HEK293 (cell line): ENCODE measurements around the gene RASA3.
A peak's percentile ranks its signal among the peaks of the same experiment; 100 is the strongest.

ENCODE experiments used
- CTCF ChIA-PET: fragments of 350-600 bp; formaldehyde crosslinking; extraction: SDS; loops from one replicate; lab custom pipeline; 2021; ENCODE audit warnings: antibody characterized with exemption; lab: Yijun Ruan, JAX
- POLR2A ChIA-PET: fragments of 300-600 bp; formaldehyde crosslinking; extraction: SDS; loops from one replicate; lab custom pipeline; 2020; ENCODE audit warnings: antibody characterized with exemption, inconsistent platforms; lab: Yijun Ruan, JAX
- H3K27ac ChIP-seq: fragments of 200-500 bp; sonication (Bioruptor generic); 2 replicates; pipeline ENCODE4 v1.5.1; 2014; ENCODE audit warnings: low read depth, low read length, control low read depth, inconsistent platforms; ENCODE audit errors: extremely low read depth
- H3K36me3 ChIP-seq, 2 experiments: fragments of 200-500 bp in 1 of 2; sonication (Bioruptor generic) in 1 of 2; 1 replicate in 1 of 2; 2 replicates in 1 of 2; pipeline ENCODE4 v1.5.1; 2014 to 2017; ENCODE audit warnings: inconsistent platforms in 2 of 2, low read length in 2 of 2; ENCODE audit not compliant: control insufficient read depth in 2 of 2, insufficient read depth in 1 of 2
- H3K4me1 ChIP-seq: fragments of 200-500 bp; sonication (Bioruptor generic); 2 replicates; pipeline ENCODE4 v1.5.1; 2014; ENCODE audit warnings: mild to moderate bottlenecking, low read length, inconsistent platforms; ENCODE audit not compliant: control insufficient read depth, insufficient read depth
- H3K4me3 ChIP-seq: 2 replicates; pipeline ENCODE4 v1.5.1; 2011; ENCODE audit warnings: low read depth, mild to moderate bottlenecking, control low read depth, low read length, moderate library complexity
- H3K9me3 ChIP-seq: fragments of 200-500 bp; sonication (Bioruptor generic); 2 replicates; pipeline ENCODE4 v1.5.1; 2014; ENCODE audit warnings: low read depth, low read length, inconsistent platforms; ENCODE audit not compliant: control insufficient read depth, insufficient read depth
- BCL11B ChIP-seq: fragments of 450-650 bp; formaldehyde crosslinking; IDR thresholded peaks from 2 replicates; pipeline ENCODE4 v1.5.1; 2016; ENCODE audit warnings: low read depth, missing biosample characterization, missing genetic modification characterization
- GLIS2 ChIP-seq: fragments of 450-650 bp; formaldehyde crosslinking; IDR thresholded peaks from 2 replicates; pipeline ENCODE4 v1.5.1; 2016; ENCODE audit warnings: missing biosample characterization, missing genetic modification characterization
- HOXD13 ChIP-seq: sonication (generic); formaldehyde crosslinking; IDR thresholded peaks from 2 replicates; pipeline ENCODE4 v1.8.0; 2022; ENCODE audit warnings: missing genetic modification reagents, borderline replicate concordance
- SP7 ChIP-seq: fragments of 450-650 bp; formaldehyde crosslinking; IDR thresholded peaks from 2 replicates; pipeline ENCODE4 v1.5.1; 2016; ENCODE audit warnings: missing biosample characterization, missing genetic modification characterization
- ZBTB26 ChIP-seq: fragments of 450-650 bp; formaldehyde crosslinking; optimal IDR thresholded peaks from 2 replicates; pipeline ENCODE3; 2016; ENCODE audit warnings: missing biosample characterization, mild to moderate bottlenecking, missing genetic modification characterization
- ZFP37 ChIP-seq: fragments of 450-650 bp; formaldehyde crosslinking; IDR thresholded peaks from 2 replicates; pipeline ENCODE4 v1.5.1; 2016; ENCODE audit warnings: missing biosample characterization, missing genetic modification characterization
- ZFP69B ChIP-seq: fragments of 450-650 bp; formaldehyde crosslinking; IDR thresholded peaks from 2 replicates; pipeline ENCODE4 v1.5.1; 2016; ENCODE audit warnings: missing biosample characterization, missing genetic modification characterization
- ZIC2 ChIP-seq: fragments of 450-650 bp; formaldehyde crosslinking; IDR thresholded peaks from 2 replicates; pipeline ENCODE4 v1.5.1; 2016; ENCODE audit warnings: missing biosample characterization, missing genetic modification characterization
- ZNF140 ChIP-seq: fragments of 450-650 bp; formaldehyde crosslinking; IDR thresholded peaks from 2 replicates; pipeline ENCODE4 v1.5.1; 2016; ENCODE audit warnings: missing biosample characterization, missing genetic modification characterization
- ZNF155 ChIP-seq: fragments of 450-650 bp; formaldehyde crosslinking; IDR thresholded peaks from 2 replicates; pipeline ENCODE4 v1.5.1; 2016; ENCODE audit warnings: missing biosample characterization, missing genetic modification characterization
- ZNF221 ChIP-seq: fragments of 450-650 bp; formaldehyde crosslinking; IDR thresholded peaks from 2 replicates; pipeline ENCODE4 v1.5.1; 2017; ENCODE audit warnings: missing biosample characterization, missing genetic modification characterization, borderline replicate concordance
- ZNF239 ChIP-seq: fragments of 450-650 bp; formaldehyde crosslinking; IDR thresholded peaks from 2 replicates; pipeline ENCODE4 v1.5.1; 2016; ENCODE audit warnings: missing biosample characterization, missing genetic modification characterization
- ZNF585B ChIP-seq: fragments of 450-650 bp; formaldehyde crosslinking; IDR thresholded peaks from 2 replicates; pipeline ENCODE4 v1.5.1; 2016; ENCODE audit warnings: missing biosample characterization, missing genetic modification characterization
- ZNF777 ChIP-seq: fragments of 450-650 bp; formaldehyde crosslinking; IDR thresholded peaks from 2 replicates; pipeline ENCODE4 v1.5.1; 2017; ENCODE audit warnings: missing biosample characterization, missing genetic modification characterization, borderline replicate concordance
- ZSCAN18 ChIP-seq: fragments of 450-650 bp; formaldehyde crosslinking; IDR thresholded peaks from 2 replicates; pipeline ENCODE4 v1.5.1; 2016; ENCODE audit warnings: missing biosample characterization, missing genetic modification characterization
- TF ChIP-seq, protein P1 (sequence below): fragments of 450-650 bp; formaldehyde crosslinking; IDR thresholded peaks from 2 replicates; pipeline ENCODE4 v1.5.1; 2016; ENCODE audit warnings: missing biosample characterization, missing genetic modification characterization
- TF ChIP-seq, protein P2 (sequence below): fragments of 450-650 bp; formaldehyde crosslinking; IDR thresholded peaks from 2 replicates; pipeline ENCODE4 v1.5.1; 2016; ENCODE audit warnings: missing biosample characterization, missing genetic modification characterization
- TF ChIP-seq, protein P3 (sequence below): fragments of 450-650 bp; formaldehyde crosslinking; IDR thresholded peaks from 2 replicates; pipeline ENCODE4 v1.5.1; 2016; ENCODE audit warnings: missing biosample characterization, missing genetic modification characterization, low read depth

RASA3 gene

DNA sequence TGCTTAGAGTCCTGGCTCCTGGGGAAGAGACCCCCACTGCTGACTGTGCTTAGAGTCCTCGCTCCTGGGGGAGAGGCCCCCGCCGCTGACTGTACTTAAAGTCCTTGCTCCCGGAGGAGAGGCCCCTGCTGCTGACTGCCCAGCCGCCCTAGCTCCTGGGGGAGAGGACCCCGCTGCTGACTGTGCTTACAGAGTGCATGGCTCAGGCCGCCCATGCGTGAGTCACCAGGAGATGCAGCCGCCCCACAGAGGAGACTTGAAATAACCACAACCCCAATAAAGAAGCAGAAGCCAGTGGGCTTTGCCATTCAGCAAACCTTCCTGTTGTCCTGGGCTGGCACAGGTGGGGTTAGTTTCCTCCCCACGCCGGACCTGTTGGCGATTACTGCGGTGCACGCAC lies 79.4 kb downstream of the RASA3 start:
- H3K36me3 ChIP-seq: peaks cover 0 to 3% of the 10 kb centered on the region in 2 experiments; a peak in 1 of 3 replicates
- no peak overlapping the region for H3K27ac ChIP-seq
- no peaks in the 10 kb centered on the region for H3K4me1 ChIP-seq
- ChIA-PET CTCF (no interaction called here), POLR2A (interaction anchor here (0.5 kb wide), 1 partner anchor 41 kb away, joined by 3 read pairs; no protein-coding TSS in a partner anchor)
- TF ChIP-seq ZNF221 (tag by site-specific recombination) (no peak), ZIC2 (tag by site-specific recombination) (peak; percentile 70)
- no peak overlapping the region for H3K4me3 ChIP-seq
- no peaks in the 10 kb centered on the region for H3K9me3 ChIP-seq

DNA sequence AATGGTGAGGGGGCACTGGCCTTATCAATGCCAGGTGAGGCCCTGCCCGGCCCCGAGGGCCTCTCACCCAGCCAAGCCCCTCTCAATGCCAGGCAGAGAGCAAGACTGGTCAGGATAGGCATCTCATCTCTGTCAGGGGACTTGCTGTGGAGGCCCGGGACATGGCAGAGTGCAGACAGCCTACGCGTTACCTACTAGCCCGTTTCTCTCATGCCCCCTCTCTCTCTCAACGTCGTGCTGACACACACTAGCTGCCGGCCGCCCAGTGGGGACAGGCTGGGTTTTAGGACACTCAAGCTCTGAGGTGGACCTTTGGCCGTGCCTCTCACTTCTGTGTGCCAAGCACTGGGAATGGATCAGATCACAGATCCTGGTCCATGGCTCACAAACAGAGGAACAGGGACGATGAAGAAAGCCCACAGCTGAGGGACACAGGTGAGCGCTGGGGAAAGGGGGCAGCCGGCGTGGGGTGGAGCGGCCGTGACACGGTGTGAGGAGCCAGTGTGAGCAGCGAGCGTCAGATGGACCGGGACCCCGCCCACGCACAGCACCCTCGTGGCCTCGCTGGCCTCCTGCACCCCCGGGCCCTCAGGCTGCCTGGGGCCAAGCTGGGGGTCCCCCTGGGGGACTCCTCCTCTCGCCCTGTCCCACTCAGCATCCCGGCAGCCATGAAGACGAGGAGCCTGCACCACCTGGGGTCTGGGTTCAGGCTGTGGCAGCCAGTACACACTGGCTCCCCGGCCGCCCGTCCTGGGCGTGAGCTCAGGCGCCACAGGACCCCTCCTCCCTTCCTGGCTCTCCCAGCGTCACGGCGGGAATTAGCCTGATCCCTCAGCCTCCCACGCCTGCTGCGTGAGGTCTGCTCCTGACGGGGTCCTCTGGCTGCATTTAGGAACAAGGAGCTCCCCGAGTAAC lies 81.6 kb downstream of the RASA3 start:
- Histone ChIP-seq H3K4me1 (no peaks in the 10 kb centered on the region), H3K4me3 (no peak overlapping the region), H3K9me3 (no peaks in the 10 kb centered on the region)
- CTCF ChIA-PET: interaction anchor here (0.6 kb wide), 1 partner anchor 99 kb away, joined by 4 read pairs; no protein-coding TSS in a partner anchor
- TF ChIP-seq, protein P1, sequence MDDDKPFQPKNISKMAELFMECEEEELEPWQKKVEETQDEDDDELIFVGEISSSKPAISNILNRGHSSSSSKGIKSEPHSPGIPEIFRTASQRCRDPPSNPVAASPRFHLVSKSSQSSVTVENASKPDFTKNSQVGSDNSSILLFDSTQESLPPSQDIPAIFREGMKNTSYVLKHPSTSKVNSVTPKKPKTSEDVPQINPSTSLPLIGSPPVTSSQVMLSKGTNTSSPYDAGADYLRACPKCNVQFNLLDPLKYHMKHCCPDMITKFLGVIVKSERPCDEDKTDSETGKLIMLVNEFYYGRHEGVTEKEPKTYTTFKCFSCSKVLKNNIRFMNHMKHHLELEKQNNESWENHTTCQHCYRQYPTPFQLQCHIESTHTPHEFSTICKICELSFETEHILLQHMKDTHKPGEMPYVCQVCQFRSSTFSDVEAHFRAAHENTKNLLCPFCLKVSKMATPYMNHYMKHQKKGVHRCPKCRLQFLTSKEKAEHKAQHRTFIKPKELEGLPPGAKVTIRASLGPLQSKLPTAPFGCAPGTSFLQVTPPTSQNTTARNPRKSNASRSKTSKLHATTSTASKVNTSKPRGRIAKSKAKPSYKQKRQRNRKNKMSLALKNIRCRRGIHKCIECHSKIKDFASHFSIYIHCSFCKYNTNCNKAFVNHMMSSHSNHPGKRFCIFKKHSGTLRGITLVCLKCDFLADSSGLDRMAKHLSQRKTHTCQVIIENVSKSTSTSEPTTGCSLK (tag by site-specific recombination): no peak
- TF ChIP-seq, protein P2, sequence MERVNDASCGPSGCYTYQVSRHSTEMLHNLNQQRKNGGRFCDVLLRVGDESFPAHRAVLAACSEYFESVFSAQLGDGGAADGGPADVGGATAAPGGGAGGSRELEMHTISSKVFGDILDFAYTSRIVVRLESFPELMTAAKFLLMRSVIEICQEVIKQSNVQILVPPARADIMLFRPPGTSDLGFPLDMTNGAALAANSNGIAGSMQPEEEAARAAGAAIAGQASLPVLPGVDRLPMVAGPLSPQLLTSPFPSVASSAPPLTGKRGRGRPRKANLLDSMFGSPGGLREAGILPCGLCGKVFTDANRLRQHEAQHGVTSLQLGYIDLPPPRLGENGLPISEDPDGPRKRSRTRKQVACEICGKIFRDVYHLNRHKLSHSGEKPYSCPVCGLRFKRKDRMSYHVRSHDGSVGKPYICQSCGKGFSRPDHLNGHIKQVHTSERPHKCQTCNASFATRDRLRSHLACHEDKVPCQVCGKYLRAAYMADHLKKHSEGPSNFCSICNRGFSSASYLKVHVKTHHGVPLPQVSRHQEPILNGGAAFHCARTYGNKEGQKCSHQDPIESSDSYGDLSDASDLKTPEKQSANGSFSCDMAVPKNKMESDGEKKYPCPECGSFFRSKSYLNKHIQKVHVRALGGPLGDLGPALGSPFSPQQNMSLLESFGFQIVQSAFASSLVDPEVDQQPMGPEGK (tag by site-specific recombination): no peak
- no peak for TF ChIP-seq ZBTB26
- no peak; the same call in 1 of the 2 replicates for TF ChIP-seq GLIS2 (tag by site-specific recombination)
- TF ChIP-seq ZNF585B: no peak
- TF ChIP-seq ZSCAN18 (tag by site-specific recombination): no peak
- TF ChIP-seq HOXD13 (CRISPR knock-in tag): no peak
- no peak for TF ChIP-seq BCL11B (tag by site-specific recombination)
- no peak for TF ChIP-seq ZFP69B
- TF ChIP-seq, all 188 proteins: peak for 0
- POLR2A ChIA-PET: no interaction called here
- Histone ChIP-seq H3K36me3 (peaks cover 0 to 3% of the 10 kb centered on the region in 2 experiments; a peak in 1 of 3 replicates), H3K27ac (no peak overlapping the region)

- ChIA-PET CTCF (no interaction called here), POLR2A (no interaction called here)
- Histone ChIP-seq H3K36me3 (no peaks in the 10 kb centered on the region), H3K27ac (no peak overlapping the region), H3K4me1 (no peaks in the 10 kb centered on the region), H3K9me3 (no peaks in the 10 kb centered on the region), H3K4me3 (no peak overlapping the region)
- TF ChIP-seq ZNF239 (no peak), ZNF155 (no peak), ZNF140 (tag by site-specific recombination) (no peak), SP7 (no peak), ZNF777 (no peak), ZFP37 (tag by site-specific recombination) (no peak)
- TF ChIP-seq, protein P3, sequence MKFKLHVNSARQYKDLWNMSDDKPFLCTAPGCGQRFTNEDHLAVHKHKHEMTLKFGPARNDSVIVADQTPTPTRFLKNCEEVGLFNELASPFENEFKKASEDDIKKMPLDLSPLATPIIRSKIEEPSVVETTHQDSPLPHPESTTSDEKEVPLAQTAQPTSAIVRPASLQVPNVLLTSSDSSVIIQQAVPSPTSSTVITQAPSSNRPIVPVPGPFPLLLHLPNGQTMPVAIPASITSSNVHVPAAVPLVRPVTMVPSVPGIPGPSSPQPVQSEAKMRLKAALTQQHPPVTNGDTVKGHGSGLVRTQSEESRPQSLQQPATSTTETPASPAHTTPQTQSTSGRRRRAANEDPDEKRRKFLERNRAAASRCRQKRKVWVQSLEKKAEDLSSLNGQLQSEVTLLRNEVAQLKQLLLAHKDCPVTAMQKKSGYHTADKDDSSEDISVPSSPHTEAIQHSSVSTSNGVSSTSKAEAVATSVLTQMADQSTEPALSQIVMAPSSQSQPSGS (tag by site-specific recombination): no peak
Measured at GRCh38 chr13:114049626-114050101, 82.8 kb downstream of the RASA3 start.
